ENCODE data around the gene FHL2.

- TF ChIP-seq CTCF (IDR thresholded peaks at IDR 0.05; ENCODE audit: insufficient read depth, low read length, poor library complexity, severe bottlenecking) (no peak), EZH2phosphoT487 (conservative IDR thresholded peaks at IDR 0.05; ENCODE audit: low read length) (no peak)
Measured at GRCh38 chr2:105329561-105330495, 69.0 kb downstream of the FHL2 start, which contains the start of gene TGFBRAP1.

All from SU-DHL-6 (cell line).